IPS-18c (cell line): Measurements from ENCODE around the gene RECK.
"Not testable (repeated sequence)": the region's sequence is repeated elsewhere in the genome, so short reads cannot be mapped to it uniquely, and the experiment has no call there.

ENCODE experiments used
- H3K4me3 ChIP-seq: 2 replicates; pipeline ENCODE4 v1.7.0; 2013; ENCODE audit warnings: low read depth, mild to moderate bottlenecking, low read length, moderate library complexity; ENCODE audit not compliant: insufficient read depth
- H3K9me3 ChIP-seq: one replicate; pipeline ENCODE4 v1.6.1; 2013; ENCODE audit warnings: mild to moderate bottlenecking, low read length, moderate library complexity; ENCODE audit not compliant: control insufficient read depth, insufficient read depth

RECK gene

GRCh38 chr9:36040271-36040925 lies 3.7 kb downstream of the RECK start:
- Histone ChIP-seq H3K4me3 (no peak overlapping the region), H3K9me3 (no peaks in the 10 kb centered on the region)

- no peak overlapping the region for H3K4me3 ChIP-seq
- H3K9me3 ChIP-seq: no peaks in the 10 kb centered on the region
Observed at GRCh38 chr9:36041506-36041905, 4.8 kb downstream of the RECK start.

GRCh38 chr9:36045610-36046009 lies 8.9 kb downstream of the RECK start:
- Histone ChIP-seq H3K4me3 (no peak overlapping the region), H3K9me3 (no peaks in the 10 kb centered on the region)

DNA sequence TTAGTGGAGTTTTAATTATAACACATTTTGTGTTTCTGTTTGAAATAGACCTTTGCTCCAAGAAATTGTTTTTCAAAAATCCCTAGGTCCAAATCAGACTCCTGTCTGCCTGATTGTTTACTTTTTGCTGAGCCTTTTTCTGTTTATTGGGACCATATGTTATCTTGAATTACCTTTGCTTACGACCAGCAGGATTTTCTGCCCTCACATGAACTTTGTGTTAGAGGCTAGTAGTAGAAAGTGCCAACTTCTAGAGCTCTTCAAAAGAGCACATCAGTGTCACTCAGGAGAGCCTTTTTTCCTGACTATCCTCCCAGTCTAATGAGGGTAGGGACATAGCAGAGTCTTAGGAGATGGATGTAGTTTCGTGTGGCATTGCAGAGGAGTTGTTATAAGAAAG lies 10.2 kb downstream of the RECK start:
- H3K4me3 ChIP-seq: no peak overlapping the region

GRCh38 chr9:36049408-36049807 lies 12.7 kb downstream of the RECK start:
- no peaks in the 10 kb centered on the region for H3K9me3 ChIP-seq
- no peak overlapping the region for H3K4me3 ChIP-seq

More for the DNA sequence above, 10.2 kb downstream of the RECK start:
- H3K9me3 ChIP-seq: no peaks in the 10 kb centered on the region

- Histone ChIP-seq H3K9me3 (no peaks in the 10 kb centered on the region), H3K4me3 (no peak overlapping the region)
Observed at GRCh38 chr9:36050476-36050875, 13.8 kb downstream of the RECK start.

GRCh38 chr9:36051317-36051716 lies 14.6 kb downstream of the RECK start:
- H3K4me3 ChIP-seq: no peak overlapping the region
- no peaks in the 10 kb centered on the region for H3K9me3 ChIP-seq

DNA sequence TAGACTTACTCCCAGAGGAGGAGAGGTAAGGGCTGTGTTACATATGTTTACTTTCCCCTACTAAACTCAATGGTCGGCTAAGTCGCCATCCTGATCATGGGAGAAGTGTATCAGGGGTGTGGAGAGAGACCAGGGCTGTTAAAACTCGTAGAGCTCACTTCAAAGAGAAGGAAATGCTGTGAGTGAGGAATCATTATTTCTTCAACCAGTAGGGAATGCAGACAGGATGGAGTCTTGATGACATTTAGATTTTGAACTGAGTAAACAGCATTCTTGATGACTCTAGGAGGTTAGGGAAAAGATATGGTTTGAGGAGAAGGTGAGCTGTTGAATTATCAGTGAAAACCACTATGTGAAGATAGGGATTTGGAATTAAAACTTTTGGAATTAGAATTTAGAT lies 17.3 kb downstream of the RECK start:
- H3K4me3 ChIP-seq: no peak overlapping the region
- no peaks in the 10 kb centered on the region for H3K9me3 ChIP-seq

- H3K4me3 ChIP-seq: no peak overlapping the region
- no peaks in the 10 kb centered on the region for H3K9me3 ChIP-seq
Observed at GRCh38 chr9:36056896-36057295, 20.2 kb downstream of the RECK start.

GRCh38 chr9:36063804-36064447 lies 27.2 kb downstream of the RECK start:
- Histone ChIP-seq H3K4me3 (no peak overlapping the region), H3K9me3 (no peaks in the 10 kb centered on the region)

DNA sequence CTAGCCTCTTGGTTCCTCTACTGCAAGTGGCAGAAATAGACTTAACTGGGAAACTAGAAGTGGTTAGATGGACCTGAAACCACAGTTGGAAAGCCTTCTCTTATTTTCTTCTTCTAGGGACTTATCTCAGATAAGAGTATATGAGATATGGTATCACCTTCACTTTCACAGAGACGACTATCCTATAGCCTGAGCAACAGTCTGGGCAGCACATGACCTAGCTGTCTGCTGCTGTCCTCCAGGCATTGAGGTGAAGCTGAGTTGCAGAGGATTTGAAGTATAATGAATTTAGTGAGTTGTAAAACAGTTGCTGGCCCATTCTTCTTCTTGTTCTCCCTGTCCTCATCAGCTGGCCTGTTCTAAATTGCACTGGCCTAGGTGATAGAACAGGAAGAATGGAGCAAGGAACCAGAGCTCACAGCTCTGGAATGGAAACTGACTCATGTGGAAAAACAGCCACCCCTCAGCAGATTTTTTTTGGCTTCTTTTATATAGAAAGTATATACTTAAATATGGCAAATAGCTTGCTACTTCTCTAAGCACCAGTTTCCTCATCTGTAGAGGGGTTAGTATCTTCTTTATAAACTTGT lies 27.8 kb downstream of the RECK start:
- Histone ChIP-seq H3K9me3 (no peaks in the 10 kb centered on the region), H3K4me3 (no peak overlapping the region)

DNA sequence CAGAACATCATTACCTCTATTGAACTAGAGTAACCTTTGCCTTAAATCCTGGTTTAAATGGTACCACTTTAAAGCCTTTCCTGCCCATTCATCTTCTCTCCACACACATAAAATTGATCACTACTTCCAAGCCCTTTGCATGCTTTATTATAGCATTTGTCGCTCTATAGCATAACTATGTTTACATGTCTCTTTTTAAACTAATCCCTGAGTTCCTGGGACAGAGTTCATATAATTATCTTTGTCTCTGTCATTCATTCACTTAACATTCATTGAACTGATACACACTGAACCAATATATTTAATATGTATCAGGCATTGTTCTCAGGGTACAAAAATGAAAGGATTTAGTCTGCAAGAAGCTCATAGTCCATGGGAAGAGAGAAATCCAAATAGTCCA lies 37.3 kb downstream of the RECK start:
- H3K9me3 ChIP-seq: no peaks in the 10 kb centered on the region

GRCh38 chr9:36074870-36075532 lies 38.3 kb downstream of the RECK start:
- Histone ChIP-seq H3K9me3 (no peaks in the 10 kb centered on the region), H3K4me3 (no peak overlapping the region)

More for the DNA sequence above, 37.3 kb downstream of the RECK start:
- H3K4me3 ChIP-seq: no peak overlapping the region

- Histone ChIP-seq H3K9me3 (no peaks in the 10 kb centered on the region), H3K4me3 (no peak overlapping the region)
Observed at GRCh38 chr9:36078051-36078450, 41.3 kb downstream of the RECK start.

DNA sequence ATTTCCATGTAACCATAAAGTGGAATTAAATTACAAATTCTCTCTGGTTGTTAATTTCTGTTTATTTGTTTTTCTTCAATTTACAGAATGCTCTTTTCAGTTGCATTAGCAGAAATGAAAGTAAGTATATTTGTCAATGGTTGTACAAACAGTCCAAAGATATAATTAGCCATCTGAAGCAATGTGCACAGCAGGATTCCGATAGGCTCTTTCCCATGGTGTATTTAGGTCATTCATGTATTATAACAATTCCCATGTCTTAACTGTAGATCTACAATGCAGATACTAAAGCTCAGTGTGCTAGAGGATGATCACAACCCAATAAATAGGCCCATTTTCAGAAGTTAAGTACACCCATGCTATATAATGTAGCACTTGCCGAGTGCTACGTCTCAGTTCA lies 43.8 kb downstream of the RECK start:
- Histone ChIP-seq H3K4me3 (no peak overlapping the region), H3K9me3 (no peaks in the 10 kb centered on the region)

- Histone ChIP-seq H3K9me3 (no peaks in the 10 kb centered on the region), H3K4me3 (no peak overlapping the region)
Observed at GRCh38 chr9:36082931-36083330, 46.2 kb downstream of the RECK start.

DNA sequence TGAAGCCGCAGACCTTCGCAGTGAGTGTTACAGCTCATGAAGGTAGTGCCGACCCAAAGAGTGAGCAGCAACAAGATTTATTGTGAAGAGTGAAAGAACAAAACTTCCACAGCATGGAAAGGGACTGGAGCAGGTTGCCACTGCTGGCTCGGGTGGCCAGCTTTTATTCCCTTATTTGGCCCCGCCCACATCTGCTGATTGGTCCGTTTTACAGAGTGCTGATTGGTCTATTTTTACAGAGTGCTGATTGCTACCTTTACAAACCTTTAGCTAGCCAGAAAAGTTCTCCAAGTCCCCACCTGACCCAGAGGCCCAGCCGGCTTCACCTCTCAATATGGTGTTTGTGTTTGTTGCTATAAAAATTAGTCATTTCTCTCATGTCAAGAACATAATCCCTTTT lies 49.7 kb downstream of the RECK start:
- no peaks in the 10 kb centered on the region for H3K9me3 ChIP-seq
- H3K4me3 ChIP-seq: no peak overlapping the region

DNA sequence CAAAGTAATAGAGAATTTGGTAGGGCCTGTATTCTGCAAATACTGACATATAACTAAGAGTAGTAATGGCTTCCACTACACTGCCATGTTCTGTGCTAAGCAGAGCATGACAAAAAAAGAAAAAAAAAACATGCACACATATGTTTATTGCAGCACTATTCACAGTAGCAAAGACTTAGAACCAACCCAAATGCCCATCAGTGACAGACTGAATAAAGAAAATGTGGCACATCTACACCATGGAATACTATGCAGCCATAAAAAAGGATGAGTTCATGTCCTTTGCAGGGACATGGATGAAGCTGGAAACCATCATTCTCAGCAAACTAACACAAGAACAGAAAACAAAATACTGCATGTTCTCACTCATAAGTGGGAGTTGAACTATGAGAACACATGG lies 50.3 kb downstream of the RECK start:
- not testable (repeated sequence) for H3K9me3 ChIP-seq

More for the DNA sequence above, 50.3 kb downstream of the RECK start:
- H3K4me3 ChIP-seq: not testable (repeated sequence)
